ENCODE results near the gene ILF2.
"Not testable (repeated sequence)": the region's sequence is repeated elsewhere in the genome, so short reads cannot be mapped to it uniquely, and the experiment has no call there.

The ILF2 gene

DNA sequence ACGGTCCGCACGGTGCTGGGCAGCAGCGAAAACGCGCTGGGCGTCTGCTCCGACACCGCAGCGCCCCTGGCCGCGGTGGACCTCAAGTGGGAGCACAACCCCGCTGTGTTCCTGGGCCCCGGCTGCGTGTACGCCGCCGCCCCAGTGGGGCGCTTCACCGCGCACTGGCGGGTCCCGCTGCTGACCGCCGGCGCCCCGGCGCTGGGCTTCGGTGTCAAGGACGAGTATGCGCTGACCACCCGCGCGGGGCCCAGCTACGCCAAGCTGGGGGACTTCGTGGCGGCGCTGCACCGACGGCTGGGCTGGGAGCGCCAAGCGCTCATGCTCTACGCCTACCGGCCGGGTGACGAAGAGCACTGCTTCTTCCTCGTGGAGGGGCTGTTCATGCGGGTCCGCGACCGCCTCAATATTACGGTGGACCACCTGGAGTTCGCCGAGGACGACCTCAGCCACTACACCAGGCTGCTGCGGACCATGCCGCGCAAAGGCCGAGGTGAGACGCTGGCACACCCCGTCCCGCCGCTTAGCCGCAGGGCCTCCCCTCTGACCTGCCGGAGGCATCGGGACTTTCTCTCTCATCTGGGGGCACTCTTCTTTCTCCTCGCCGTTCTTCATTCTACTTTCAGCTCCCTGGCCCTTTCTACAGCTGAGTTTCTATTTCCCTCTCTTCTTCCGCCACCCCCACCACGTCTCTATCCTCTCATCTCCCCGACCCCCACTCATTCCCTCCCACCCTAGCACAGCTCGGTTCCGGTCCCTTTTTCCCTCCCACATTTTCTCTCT is 8.7 kb upstream of the ILF2 start:
- in situ Hi-C loops (cut with MboI; ENCODE audit: low sequenced_read_pairs), result loop anchor here (10.0 kb wide), 1 partner anchor 285 kb away; the partner anchor contains the start of genes CREB3L4 and SLC39A1

DNA sequence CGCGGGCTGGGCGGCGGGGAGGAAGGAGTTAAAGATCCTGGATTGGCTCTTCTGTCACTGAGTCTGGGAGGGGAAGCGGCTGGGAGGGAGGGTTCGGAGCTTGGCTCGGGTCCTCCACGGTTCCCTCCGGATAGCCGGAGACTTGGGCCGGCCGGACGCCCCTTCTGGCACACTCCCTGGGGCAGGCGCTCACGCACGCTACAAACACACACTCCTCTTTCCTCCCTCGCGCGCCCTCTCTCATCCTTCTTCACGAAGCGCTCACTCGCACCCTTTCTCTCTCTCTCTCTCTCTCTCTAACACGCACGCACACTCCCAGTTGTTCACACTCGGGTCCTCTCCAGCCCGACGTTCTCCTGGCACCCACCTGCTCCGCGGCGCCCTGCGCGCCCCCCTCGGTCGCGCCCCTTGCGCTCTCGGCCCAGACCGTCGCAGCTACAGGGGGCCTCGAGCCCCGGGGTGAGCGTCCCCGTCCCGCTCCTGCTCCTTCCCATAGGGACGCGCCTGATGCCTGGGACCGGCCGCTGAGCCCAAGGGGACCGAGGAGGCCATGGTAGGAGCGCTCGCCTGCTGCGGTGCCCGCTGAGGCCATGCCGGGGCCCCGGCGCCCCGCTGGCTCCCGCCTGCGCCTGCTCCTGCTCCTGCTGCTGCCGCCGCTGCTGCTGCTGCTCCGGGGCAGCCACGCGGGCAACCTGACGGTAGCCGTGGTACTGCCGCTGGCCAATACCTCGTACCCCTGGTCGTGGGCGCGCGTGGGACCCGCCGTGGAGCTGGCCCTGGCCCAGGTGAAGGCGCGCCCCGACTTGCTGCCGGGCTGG is 7.9 kb upstream of the ILF2 start, which contains the start of gene NPR1:
Gene NPR1 (plus strand): TSS at position 170 of the 818 bp plus-strand sequence. CDS start 421 bp downstream, at position 591.
- in situ Hi-C loops (cut with MboI; ENCODE audit: low sequenced_read_pairs), result loop anchor here (10.0 kb wide), 1 partner anchor 286 kb away; the partner anchor contains the start of genes CREB3L4 and SLC39A1

DNA sequence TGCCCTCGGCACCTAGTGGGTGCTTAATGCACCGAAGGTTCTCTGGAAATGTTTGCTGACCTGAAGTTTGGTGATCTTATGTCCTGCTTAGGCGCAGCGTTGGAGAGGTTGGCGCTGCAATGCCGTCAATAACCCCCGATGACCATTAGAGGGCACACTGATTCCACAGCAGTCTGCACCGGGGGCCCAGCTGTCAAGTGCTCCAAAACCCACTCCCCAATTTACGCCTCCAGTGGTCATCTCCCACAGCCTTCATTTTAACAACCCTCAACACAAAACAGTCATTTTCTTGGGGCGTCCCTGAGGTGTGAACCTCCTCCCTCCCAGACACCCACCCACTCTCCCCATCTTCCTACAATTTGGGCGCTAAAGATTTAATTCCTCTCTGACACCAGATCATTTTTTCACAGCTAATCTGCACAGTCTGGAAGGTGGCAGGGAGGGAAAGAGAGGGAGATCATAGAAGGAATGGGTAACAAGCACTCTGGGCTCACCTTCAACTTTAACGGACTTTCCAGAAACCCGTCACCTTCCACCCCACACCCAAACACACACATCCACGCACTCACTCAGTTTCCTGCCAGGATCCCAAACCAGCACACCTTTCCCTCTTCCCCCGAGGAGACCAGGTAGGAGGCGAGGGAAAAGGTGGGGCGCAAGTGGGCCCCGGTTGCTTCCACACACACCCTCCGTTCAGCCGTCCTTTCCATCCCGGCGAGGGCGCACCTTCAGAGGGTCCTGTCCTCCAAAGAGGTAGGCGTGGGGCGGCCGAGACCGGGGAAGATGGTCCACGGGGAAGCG is 7.1 kb upstream of the ILF2 start:
- in situ Hi-C loops (cut with MboI; ENCODE audit: low sequenced_read_pairs), result loop anchor here (10.0 kb wide), 1 partner anchor 287 kb away; the partner anchor contains the start of genes CREB3L4 and SLC39A1

DNA sequence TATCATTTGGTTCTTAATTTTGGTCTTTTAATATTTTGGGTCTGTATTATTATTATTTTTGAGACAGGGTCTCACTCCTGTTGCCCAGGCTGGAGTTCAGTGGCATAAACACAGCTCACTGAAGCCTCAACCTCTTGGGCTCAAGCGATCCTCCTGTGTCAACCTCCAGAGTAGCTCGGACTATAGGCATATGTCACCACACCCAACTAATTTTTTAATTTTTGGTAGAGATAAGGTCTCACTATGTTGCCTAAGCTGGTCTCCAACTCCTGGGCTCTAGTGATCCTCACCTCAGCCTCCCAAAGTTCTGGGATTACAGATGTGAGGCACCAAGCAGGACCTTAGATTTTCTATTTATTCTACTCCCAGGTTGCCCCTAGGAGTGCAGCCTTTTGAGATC is 2.7 kb upstream of the ILF2 start:
- in situ Hi-C loops (cut with MboI; ENCODE audit: low sequenced_read_pairs), result loop anchor here (10.0 kb wide), 1 partner anchor 291 kb away; the partner anchor contains the start of genes CREB3L4 and SLC39A1

DNA sequence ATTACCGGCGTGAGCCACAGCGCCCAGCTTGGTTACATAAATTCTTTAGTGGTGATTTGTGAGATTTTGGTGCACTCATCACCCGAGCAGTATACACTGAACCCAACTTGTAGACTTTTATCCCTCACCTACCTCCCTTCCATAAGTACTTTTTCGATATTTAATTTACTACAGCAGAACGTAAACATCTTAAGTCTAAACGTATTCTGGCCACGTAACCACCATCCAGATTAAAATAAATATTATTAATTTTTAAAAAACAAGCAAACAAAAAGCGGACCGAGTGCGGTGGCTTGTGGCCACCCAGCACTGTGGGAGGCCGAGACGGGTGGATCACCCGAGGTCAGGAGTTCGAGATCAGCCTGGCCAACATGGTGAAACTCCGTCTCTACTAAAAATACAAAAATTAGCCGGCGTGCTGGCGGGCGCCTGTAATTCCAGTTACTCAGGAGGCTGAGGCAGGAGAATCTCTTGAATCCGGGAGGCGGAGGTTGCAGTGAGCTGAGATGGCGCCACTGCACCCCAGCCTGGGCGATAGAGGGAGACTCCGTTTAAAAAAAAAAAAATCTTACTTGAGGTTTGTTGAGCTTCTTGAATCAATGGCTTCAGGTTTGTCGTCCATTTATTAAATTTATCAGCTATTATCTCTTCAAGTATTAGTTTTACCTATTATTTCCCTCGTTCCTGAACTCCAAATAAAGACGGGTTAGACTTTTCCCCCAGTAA is 998 bp upstream of the ILF2 start:
- in situ Hi-C loops (cut with MboI; ENCODE audit: low sequenced_read_pairs), result loop anchor here (10.0 kb wide), 1 partner anchor 293 kb away; the partner anchor contains the start of genes CREB3L4 and SLC39A1

DNA sequence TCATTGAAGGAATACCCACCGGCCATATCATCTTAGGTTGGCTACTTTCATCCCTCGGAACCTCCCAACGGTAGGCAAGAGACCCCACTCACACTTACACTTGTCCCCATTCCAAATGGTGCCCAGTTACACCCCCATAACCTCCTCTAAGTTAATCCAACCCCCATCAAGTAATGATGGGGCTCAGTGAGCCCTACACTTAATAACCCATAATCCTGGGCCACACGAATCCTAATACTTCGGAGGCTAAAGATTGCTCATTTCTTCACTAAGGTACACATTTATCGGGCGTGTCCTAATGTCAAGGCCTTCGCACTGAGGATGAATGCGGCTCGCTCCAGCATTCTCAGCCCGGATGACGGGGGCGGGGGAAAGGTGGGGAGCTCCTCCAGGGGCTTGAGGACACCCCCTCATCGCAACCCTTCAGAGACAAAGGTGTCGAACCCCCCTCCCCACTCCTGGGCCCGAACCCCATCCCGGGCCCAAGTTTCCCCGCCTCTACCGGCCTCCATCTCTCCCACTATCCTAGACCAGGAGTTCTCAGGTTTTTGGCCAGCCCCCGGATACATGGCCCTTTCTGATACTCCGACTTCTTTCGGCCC is 435 bp downstream of the ILF2 start:
- in situ Hi-C loops (cut with MboI; ENCODE audit: low sequenced_read_pairs), result loop anchor here (10.0 kb wide), 1 partner anchor 294 kb away; the partner anchor contains the start of genes CREB3L4 and SLC39A1

DNA sequence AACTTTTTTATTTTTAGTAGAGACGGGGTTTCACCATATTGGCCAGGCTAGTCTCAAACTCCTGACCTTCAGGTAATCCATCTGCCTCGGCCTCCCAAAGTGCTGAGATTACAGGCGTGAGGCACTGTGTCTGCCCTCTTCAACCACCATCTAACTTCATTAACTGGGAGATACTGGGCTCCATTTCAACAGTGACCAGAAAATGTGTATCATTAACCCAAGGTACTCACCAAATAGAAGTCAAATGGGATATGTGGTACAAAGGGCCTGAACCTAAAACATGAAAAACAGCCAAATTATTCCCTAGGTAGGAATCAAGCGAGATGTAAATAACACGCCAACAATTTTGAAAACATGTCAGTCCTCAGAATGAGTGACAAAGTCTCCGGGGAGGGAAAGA is 1.2 kb downstream of the ILF2 start:
- in situ Hi-C loops (cut with MboI; ENCODE audit: low sequenced_read_pairs), result loop anchor here (10.0 kb wide), 1 partner anchor 295 kb away; the partner anchor contains the start of genes CREB3L4 and SLC39A1

DNA sequence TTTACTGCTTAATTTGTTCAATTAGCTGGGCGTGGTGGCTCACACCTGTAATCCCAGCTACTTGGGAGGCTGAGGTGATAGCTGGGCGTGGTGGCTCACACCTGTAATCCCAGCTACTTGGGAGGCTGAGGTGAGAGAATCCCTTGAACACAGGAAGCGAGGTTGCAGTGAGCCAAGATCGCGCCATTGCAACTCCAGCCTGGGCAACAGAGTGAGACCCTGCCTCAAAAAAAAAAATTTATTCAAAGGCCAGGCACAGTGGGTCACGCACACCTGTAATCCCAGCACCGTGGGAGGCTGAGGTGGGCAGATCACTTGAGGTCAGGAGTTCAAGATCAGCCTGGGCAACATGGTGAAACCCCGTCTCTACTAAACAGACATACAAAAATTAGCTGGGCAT is 2.1 kb downstream of the ILF2 start:
- in situ Hi-C loops (cut with MboI; ENCODE audit: low sequenced_read_pairs), result not testable (repeated sequence)

DNA sequence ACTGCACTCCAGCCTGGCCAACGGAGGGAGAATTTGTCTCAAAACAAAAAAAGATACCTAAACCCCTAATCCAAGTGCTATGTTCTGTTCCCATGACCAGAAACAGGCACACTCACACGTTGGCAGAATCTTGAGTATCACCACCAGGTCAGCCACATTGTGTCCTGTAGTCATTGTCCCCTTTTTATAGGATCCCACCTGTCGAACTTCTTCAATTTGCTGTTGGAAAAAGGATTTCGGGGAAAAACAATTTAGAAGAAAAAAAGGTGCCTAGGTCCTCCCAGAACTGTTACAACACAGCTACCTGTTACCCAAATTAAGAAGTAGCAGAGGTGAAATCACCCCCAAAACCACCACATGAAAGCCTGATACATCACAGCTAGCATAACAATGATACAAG is 3.4 kb downstream of the ILF2 start:
- in situ Hi-C loops (cut with MboI; ENCODE audit: low sequenced_read_pairs), result no loop called here

DNA sequence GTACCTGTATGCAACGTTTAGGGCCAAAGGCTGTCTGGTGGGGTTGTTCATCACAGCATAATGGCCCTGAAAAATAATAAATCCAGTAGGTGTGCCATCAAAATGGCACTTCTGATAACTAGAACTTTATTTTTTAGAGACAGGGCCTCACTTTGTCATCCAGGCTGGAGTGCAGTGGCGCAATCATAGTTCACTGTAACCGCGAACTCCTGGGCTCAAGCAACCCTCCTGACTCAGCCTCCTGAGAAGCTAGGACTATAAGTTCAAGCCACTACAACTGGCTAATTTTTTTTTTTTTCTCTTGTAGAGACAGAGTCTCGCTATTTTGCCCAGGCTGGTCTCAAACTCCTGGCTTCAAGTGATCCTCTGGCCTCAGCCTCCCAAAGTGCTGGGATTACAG is 7.6 kb downstream of the ILF2 start:
- in situ Hi-C loops (cut with MboI; ENCODE audit: low sequenced_read_pairs), result no loop called here

DNA sequence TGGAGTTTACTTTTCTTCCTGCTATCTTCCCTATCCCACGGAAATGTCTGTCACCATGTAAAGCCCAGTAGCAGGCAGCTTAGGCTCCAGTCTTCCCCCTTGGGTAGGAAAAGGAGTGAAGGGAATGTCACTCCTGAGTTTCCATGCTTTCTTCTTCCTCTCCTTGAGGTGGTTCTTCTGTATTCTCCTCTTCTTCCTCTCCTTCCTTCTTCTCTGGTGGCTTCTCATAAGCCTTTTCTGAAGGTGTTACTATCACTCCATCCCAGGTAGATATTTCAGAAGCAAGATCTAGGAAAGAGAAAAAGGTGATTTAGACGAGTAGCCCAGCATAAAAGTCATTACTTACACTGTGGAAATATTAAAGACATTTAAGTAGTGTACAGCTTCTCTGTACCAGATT is 8.5 kb downstream of the ILF2 start:
- in situ Hi-C loops (cut with MboI; ENCODE audit: low sequenced_read_pairs), result no loop called here

DNA sequence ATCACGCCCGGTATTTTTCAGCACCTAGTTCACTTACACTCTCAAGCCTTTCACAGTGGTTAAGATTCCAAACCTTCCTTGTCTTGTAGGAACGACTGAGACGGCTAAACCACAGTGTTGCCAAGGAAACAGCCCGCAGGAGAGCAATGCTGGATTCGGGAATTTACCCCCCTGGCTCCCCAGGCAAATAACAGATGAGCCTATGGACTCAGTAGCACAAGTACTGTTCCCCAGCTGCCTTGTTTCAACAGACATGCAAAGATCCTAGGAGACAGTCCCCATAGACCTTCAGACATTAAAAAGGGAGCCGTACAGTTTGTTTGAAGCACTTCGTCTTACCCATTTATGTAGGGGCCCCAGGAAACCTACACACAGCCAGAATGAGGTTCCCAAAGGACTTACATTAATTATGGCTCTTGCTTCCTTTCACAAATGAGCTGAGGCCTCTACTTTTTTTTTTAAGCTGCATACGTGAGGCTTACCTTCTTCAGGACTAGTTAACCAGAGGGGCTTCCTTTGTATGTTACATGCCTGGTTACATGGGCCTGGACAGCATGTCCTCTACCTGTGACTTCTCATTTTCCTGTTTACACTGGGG is 9.6 kb downstream of the ILF2 start:
- in situ Hi-C loops (cut with MboI; ENCODE audit: low sequenced_read_pairs), result no loop called here

DNA sequence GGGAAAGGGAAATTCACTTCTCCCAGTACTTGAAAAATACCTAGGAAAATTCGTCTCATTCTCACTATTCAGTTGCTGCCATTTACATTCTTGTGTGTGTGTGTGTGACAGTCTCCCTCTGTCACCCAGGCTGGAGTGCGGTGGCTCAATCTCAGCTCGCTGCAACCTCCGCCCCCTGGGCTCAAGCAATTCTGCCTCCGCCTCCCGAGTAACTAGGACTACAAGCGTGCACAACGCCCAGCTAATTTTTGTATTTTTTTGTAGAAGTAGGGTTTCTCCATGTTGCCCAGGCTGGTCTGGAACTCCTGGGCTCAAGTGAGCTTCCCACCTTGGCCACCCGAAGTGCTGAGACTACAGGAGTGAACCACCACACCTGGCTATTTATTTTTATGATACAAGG is 11.1 kb downstream of the ILF2 start:
- in situ Hi-C loops (cut with MboI; ENCODE audit: low sequenced_read_pairs), result no loop called here

DNA sequence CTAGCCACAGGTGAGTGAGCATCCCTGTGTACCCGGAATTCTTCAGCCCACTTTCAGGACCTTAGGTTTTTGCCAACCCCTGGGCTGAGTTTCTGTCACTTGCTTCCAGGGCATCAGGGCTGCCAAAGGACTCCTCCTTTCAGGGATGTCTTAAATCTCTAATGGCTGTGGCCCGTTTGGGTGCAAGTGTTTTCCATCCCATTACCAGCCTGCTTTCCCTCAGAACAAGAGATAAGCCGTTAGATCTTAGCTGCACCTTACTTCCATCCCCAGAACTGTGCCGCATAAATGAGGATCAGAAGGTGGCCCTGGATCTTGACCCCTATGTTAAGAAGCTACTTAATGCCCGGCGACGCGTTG is 11.6 kb downstream of the ILF2 start:
- in situ Hi-C loops (cut with MboI; ENCODE audit: low sequenced_read_pairs), result no loop called here

DNA sequence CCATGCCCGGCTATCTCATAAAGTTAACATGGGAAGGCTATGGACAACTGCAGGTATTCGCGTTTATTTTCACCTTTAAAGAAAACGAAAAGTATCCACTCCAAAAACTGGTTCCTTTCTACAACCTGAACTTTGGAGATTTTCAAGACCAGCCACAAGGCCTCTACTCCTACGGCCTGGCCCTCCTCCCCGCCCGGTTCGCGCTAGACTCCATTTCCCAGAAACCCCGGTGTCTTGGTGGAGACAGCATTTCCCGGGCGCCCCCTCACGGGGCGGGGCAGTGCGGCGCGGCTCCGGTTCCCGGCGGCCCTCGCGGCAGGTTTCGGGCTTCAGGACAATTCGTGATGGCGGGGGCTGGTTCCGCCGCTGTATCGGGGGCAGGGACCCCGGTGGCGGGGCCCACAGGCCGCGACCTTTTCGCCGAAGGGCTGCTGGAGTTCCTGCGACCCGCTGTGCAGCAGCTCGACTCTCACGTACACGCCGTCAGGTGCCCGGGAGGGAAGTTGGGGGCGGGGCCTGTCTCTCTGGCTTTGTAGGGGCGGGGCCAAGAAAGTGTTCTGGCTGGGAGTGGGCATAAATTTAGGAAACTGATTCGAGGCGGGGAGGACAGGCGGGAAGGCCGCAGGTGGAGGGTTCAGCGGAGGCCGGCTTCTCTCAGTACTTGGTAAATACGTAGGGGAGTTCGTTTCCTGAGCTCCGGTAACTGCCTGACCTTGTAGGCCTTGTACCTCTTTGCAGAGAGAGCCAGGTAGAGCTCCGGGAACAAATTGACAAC is 12.2 kb downstream of the ILF2 start, which contains the start of gene SNAPIN:
Gene SNAPIN (plus strand): TSS at position 304 of the 775 bp plus-strand sequence. CDS start 41 bp downstream, at position 345.
- in situ Hi-C loops (cut with MboI; ENCODE audit: low sequenced_read_pairs), result no loop called here

DNA sequence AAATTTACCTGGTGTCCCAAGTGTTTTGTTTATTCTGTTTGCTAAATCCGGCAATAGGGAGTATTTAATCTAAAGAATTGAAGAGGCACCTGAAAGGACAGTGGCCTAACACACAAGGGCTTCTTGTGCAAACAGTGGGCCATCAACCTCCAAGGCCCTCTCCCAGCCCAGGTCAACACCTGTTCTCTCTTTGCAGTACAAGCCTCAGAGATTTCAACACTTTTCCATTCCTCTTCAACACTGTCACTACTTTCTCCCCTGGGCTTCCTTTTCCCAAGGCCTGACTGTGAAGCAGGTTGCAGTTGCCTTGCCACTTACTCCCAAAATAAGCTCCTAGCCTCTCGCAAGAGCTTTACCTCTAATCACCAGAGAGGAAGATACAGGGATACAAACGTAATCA is 15.5 kb downstream of the ILF2 start:
- in situ Hi-C loops (cut with MboI; ENCODE audit: low sequenced_read_pairs), result no loop called here

DNA sequence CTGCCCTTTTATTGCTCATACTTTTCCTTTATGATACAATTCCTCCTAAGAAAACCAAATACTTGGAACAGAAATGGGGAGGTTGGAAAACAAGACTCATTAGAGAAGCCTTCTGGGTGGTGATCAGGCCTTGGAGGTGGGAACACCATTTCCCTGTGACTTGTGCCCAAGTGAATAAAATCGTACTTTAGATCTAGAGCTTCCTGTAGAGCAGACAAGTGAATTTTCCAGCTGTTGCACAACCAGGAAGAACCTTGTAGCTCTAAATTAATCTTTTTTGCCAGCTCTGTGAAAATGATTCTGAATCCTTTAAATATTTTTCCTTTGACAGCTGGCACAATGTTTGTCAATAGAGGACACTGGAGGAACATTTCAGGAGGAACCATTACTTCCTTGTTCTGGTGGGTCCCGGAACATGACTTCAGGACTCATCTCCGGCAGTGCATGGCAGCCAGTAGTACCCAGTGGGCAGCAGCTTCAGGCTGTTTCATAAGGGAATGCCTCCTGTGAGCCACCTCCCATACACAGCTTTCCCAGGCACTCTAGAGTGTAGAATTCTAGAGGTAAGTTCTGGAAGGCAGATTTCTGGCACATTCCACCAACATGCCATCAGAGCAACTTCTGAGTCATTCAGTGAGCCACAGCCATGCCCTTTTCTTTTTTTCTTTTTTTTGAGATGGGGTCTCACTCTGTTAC is 17.8 kb downstream of the ILF2 start:
- in situ Hi-C loops (cut with MboI; ENCODE audit: low sequenced_read_pairs), result no loop called here

DNA sequence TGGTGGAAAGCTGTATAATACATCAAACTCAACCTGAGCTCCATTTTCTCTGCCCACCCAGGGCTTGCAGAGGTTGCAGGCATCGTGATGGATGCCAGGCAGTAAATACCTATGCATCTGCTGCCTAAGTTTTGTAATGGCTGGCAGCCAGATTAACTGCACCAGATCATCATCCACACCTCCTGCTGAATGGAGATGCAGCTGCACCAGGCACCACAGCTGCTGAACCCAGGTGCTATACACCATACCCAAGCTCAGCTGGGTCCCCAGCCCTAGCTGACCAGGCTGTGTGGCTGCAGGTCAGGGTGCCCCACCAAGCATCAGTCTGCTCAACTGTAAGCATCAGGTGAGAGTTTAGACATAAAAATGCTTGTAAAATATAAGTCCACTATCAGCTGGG is 19.0 kb downstream of the ILF2 start:
- in situ Hi-C loops (cut with MboI; ENCODE audit: low sequenced_read_pairs), result no loop called here
